GM15510 (cell line): ENCODE measurements around the gene MRGPRF.

ENCODE experiments used
- POLR2A ChIP-seq: IDR thresholded peaks from 3 replicates; pipeline ENCODE4 v1.6.1; 2011; ENCODE audit warnings: borderline replicate concordance; ENCODE audit not compliant: insufficient read length; ENCODE audit errors: extremely low read depth

MRGPRF gene

DNA sequence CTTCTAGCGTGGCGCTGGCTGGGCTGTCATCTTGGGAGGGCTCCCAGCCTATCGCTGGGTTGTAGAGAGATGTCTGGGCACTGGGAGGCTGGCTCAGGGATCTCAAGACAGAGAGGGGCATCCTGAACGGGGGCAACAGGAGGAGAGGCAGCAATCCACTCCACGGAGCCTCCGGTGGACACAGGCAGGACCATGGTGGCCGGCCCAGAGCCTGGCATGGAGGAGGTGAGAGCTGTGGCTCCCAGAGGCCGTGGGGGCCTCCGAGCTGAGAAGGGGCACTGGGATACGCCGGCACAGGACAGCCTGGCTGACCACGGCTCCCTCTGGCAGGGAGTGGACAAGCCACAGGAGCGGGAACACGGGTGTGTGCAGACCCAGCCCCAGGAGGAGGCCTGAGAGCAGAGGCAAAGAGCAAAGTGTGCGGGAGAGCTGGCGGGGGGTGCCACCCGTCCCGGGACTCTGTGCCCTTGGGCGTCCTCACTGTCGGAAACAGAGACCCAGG, 9.1 kb downstream of the MRGPRF start:
- no peak for TF ChIP-seq POLR2A

- TF ChIP-seq POLR2A: no peak
Observed at GRCh38 chr11:69003301-69003865, 9.7 kb downstream of the MRGPRF start.

- TF ChIP-seq POLR2A: no peak
Observed at GRCh38 chr11:69002570-69003231, 10.3 kb downstream of the MRGPRF start.

DNA sequence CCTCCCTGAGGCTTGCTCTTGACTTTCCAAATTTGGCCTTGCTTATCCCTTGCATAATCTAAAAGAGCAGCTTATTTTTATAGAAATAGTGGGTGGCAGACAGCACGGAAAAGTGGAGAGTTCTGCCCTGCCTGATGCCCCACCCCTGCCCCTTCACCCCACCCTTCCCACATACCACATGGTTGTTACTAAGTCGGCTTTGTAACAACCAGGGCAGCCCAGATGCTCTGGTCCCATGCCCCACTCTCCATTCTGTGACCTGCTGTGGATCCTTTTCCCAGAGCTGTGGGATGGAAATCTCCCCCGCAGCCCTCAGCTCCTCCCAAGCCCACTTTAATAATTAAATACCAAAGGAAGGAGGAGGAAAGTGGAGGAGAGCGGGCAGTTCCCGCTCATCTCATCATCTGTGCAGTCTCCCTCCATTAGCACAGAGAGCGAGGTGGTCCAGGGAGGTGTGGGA, 10.9 kb downstream of the MRGPRF start:
- no peak for TF ChIP-seq POLR2A

DNA sequence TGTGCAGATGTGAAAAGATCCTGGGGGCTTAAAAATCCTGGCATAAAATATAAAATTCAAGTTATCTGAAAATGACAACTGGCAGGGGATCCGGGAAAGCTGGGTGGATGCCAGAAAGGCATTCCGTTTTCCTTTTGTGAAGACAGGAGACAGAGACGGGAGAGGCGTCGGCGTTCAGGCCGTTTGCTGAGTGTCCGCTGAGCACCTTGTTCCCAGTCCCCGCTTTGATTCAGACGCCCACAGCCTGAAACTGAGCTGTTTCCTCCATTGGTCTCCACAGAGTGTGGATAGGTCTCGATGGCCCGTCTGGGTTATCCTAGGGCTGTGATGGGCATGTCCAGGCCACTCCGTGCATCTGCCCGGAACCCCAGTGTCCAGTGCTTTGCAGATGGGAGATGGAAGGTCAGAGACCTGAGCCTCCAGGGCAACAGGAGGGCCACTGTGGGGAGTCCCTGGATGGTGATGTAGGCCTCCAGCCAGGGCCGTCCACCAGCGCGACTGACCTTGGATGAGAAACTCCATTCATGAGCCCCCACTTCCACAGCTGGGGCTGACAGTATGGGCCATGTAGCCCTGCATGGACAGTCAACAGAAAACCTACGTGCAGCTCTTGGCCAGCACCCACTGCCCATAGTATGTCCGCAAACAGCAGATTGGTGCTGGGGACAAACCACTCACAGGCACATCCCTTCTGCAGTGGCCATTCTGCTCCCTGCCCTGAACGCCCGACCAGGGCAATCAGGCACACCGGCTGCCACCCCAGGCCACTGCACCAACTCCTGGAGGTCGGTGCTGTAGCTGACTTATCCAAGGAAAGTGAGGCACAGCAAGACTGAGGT, 11.6 kb downstream of the MRGPRF start:
- no peak for TF ChIP-seq POLR2A

DNA sequence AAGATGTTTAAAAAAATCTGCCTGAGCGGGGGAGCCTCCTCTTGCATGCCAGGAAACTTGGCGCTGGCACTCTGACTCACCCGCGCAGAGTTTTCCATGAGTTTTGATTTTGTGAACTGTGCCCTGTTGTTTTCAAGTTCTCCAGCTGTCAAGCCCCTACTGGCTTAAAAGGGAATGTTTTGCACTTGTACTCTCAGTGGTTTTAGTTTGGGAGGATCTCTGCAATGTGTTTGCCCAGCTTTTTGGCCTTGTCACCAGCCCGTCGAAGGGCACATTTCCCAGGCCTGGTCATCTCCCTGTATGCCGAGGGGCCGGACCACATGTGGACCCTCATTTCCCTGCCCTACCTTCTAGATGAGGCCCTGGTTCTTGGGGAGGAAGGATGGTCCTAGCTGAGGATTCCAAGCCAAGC, 12.2 kb downstream of the MRGPRF start:
- TF ChIP-seq POLR2A: no peak

DNA sequence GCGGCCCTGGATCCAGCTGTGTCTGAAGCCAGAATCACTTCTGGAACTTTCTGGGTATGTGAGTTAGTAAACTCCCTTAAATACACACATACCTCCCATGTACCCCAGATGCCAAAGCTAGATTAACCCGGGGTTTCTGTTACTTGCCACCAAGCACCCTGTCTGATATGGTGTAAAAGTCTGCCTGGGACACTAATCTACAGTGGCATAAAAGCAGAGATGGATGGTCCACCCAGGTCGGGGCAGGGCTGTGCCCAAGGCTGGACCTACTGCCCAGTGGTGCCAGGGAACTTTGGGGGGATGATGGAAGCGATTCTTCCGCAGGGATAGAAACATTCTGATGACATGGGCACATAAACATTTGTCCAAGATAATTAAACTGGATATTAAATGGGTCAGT, 12.7 kb downstream of the MRGPRF start:
- no peak for TF ChIP-seq POLR2A

DNA sequence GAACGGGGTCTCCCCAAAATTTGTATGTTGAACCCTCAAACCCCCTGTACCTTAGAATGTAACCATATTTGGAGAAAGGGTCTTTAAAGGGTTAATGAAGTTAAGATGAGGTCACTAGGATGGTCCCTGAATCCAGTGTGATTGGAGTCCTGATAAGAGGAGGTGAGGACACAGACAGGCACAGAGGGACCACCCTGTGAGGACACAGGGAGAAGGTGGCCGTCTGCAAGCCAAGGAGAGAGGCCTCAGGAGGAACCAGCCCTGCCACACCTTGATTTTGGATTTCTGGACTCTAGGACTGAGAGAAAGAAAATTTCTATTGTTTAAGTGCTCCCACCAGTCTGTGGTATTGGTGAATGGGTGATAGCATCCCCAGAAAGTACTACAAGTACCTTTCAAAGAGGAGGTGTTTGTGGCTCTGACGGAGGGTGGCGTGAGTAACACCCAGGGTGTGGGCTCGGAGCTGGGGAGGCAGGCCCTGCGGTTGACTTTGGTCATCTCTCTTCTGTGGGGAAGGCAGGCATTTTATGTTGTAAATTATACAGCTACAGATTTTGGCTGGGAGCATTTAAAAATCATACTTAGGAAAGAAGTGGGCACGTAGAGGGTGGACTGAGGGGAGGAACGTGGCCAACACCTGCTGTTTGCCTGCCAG, 13.8 kb downstream of the MRGPRF start:
- TF ChIP-seq POLR2A: no peak

- no peak for TF ChIP-seq POLR2A
Observed at GRCh38 chr11:68998390-68998911, 14.6 kb downstream of the MRGPRF start.

DNA sequence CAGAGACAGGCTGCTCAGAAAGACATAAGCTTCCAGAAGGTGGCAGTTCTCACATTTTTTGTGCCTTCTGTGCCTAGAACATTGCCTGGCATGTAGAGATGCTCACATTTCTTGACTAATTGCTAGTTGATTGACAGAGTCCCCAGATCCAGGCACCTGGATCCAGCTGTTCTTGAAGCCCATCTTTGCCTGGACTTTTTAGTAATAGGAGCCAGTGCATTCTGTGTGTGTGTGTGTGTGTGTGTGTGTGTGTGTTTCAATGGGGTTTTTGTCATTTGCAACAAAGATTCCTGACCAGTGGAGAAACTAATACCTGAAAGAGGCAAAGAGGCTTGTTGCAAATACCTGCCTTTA, 15.1 kb downstream of the MRGPRF start:
- no peak for TF ChIP-seq POLR2A

DNA sequence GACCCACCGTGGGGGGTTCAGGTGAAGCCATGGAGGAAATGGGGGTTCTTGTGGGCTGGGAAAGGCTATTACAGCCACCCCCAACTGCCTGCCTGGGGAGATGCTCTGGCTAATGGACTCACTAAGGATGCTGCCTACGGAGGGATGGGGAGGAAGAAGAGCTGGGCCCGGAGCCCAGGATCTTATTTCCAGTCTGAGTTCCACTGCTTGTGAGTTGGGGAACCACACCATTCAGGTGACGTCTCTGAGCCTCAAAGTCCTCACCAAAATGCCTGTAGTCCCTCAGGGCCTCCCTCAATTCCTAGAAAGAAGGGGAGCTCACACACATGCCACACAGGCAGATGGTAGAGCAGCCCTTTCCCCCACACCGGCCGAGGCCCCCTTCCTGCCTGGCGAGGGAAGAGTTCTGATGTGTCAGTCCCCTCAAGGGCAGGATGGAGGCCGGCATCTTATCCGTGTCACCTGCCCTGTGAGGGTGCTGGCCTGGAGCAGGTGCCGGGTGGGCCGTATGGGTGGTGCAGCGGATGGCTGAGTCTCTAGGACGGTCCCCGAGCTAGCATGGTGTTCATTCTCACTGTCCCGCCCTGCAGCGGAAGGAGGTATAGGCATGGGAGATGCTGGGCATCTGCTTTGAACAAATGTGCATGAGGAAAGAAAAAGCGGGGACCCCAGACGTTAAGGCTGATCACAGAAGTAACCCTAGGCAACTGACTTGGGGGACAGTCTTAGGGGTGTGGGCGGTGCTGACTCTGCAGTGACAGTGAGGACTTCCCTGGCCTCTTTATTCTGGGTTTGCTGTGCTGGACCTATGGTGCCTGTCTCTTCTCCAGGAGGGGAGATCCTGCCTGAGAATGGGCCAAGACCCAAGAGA, 15.7 kb downstream of the MRGPRF start:
- no peak for TF ChIP-seq POLR2A

DNA sequence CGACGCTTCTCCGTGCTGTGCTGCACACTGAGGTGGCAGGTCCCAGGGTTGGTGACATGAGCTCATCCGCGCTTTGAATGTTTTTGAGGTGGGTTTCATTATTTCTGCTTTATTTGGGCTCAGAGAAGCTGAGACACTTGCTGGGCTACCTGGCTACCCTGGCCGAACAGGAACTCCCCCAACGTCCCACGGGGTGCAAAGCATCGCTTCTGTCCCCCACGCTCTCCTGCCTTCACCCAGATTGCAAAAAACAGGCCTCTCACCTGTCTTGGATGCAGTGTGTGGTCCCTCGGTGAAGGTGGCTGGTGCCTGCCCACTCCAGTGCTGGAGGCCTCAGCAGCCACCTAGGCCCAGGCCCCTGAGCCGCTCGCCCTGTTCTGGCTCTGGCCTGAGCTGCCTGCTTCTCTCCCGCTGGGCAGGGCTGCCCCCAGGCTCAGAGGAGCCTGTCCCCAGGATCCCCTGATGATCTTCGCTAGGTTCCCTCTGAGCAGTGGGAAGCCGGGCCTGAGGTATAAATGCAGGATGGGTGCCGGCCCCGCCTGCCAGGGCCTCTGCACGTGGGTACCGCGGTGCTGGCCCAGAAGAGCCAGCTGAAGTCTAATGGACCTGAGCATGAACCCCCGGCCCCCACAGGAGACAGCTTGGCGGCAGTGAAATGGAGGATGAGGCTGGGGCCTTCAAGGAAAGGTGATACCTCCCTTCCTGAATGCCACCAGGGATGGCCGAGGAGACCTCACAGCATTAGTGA, 16.5 kb downstream of the MRGPRF start:
- TF ChIP-seq POLR2A: no peak

- TF ChIP-seq POLR2A: no peak
Observed at GRCh38 chr11:68994894-68995285, 18.2 kb downstream of the MRGPRF start.
